HEK293 (cell line): Measurements from ENCODE around the gene ZBED1.

ENCODE experiments used
- CTCF ChIA-PET: fragments of 350-600 bp; formaldehyde crosslinking; extraction: SDS; loops from one replicate; lab custom pipeline; 2021; ENCODE audit warnings: antibody characterized with exemption; lab: Yijun Ruan, JAX
- POLR2A ChIA-PET: fragments of 300-600 bp; formaldehyde crosslinking; extraction: SDS; loops from one replicate; lab custom pipeline; 2020; ENCODE audit warnings: antibody characterized with exemption, inconsistent platforms; lab: Yijun Ruan, JAX
- H3K27ac ChIP-seq: fragments of 200-500 bp; sonication (Bioruptor generic); 2 replicates; pipeline ENCODE4 v1.5.1; 2014; ENCODE audit warnings: low read depth, low read length, control low read depth, inconsistent platforms; ENCODE audit errors: extremely low read depth
- H3K36me3 ChIP-seq, 2 experiments: fragments of 200-500 bp in 1 of 2; sonication (Bioruptor generic) in 1 of 2; 1 replicate in 1 of 2; 2 replicates in 1 of 2; pipeline ENCODE4 v1.5.1; 2014 to 2017; ENCODE audit warnings: inconsistent platforms in 2 of 2, low read length in 2 of 2; ENCODE audit not compliant: control insufficient read depth in 2 of 2, insufficient read depth in 1 of 2
- H3K4me1 ChIP-seq: fragments of 200-500 bp; sonication (Bioruptor generic); 2 replicates; pipeline ENCODE4 v1.5.1; 2014; ENCODE audit warnings: mild to moderate bottlenecking, low read length, inconsistent platforms; ENCODE audit not compliant: control insufficient read depth, insufficient read depth
- H3K4me3 ChIP-seq: 2 replicates; pipeline ENCODE4 v1.5.1; 2011; ENCODE audit warnings: low read depth, mild to moderate bottlenecking, control low read depth, low read length, moderate library complexity
- H3K9me3 ChIP-seq: fragments of 200-500 bp; sonication (Bioruptor generic); 2 replicates; pipeline ENCODE4 v1.5.1; 2014; ENCODE audit warnings: low read depth, low read length, inconsistent platforms; ENCODE audit not compliant: control insufficient read depth, insufficient read depth
- GLIS2 ChIP-seq: fragments of 450-650 bp; formaldehyde crosslinking; IDR thresholded peaks from 2 replicates; pipeline ENCODE4 v1.5.1; 2016; ENCODE audit warnings: missing biosample characterization, missing genetic modification characterization
- KLF16 ChIP-seq: fragments of 450-650 bp; formaldehyde crosslinking; IDR thresholded peaks from 2 replicates; pipeline ENCODE4 v1.5.1; 2017; ENCODE audit warnings: missing biosample characterization, missing genetic modification characterization
- SP2 ChIP-seq: fragments of 450-650 bp; formaldehyde crosslinking; IDR thresholded peaks from 2 replicates; pipeline ENCODE4 v1.5.1; 2016; ENCODE audit warnings: missing biosample characterization, missing genetic modification characterization
- YY1 ChIP-seq: fragments of 450-650 bp; formaldehyde crosslinking; IDR thresholded peaks from 2 replicates; pipeline ENCODE4 v1.5.1; 2018; ENCODE audit warnings: missing biosample characterization, missing genetic modification characterization
- YY2 ChIP-seq: fragments of 450-650 bp; formaldehyde crosslinking; IDR thresholded peaks from 2 replicates; pipeline ENCODE4 v1.5.1; 2016; ENCODE audit warnings: missing biosample characterization, missing genetic modification characterization
- ZIC2 ChIP-seq: fragments of 450-650 bp; formaldehyde crosslinking; IDR thresholded peaks from 2 replicates; pipeline ENCODE4 v1.5.1; 2016; ENCODE audit warnings: missing biosample characterization, missing genetic modification characterization
- ZNF169 ChIP-seq: fragments of 450-650 bp; formaldehyde crosslinking; IDR thresholded peaks from 2 replicates; pipeline ENCODE4 v1.5.1; 2016; ENCODE audit warnings: missing biosample characterization, missing genetic modification characterization
- ZNF19 ChIP-seq: fragments of 450-650 bp; formaldehyde crosslinking; IDR thresholded peaks from 2 replicates; pipeline ENCODE4; 2016; ENCODE audit warnings: missing biosample characterization, missing genetic modification characterization, low read depth
- ZNF202 ChIP-seq: fragments of 450-650 bp; formaldehyde crosslinking; IDR thresholded peaks from 2 replicates; pipeline ENCODE4 v1.5.1; 2016; ENCODE audit warnings: missing biosample characterization, missing genetic modification characterization, borderline replicate concordance
- ZNF211 ChIP-seq: fragments of 450-650 bp; formaldehyde crosslinking; IDR thresholded peaks from 2 replicates; pipeline ENCODE4 v1.5.1; 2016; ENCODE audit warnings: low read depth, missing biosample characterization, missing genetic modification characterization
- ZNF223 ChIP-seq: fragments of 450-650 bp; formaldehyde crosslinking; IDR thresholded peaks from 2 replicates; pipeline ENCODE4 v1.5.1; 2016; ENCODE audit warnings: missing biosample characterization, missing genetic modification characterization
- ZNF311 ChIP-seq: fragments of 450-650 bp; formaldehyde crosslinking; IDR thresholded peaks from 2 replicates; pipeline ENCODE4 v1.5.1; 2017; ENCODE audit warnings: missing biosample characterization, missing genetic modification characterization, borderline replicate concordance
- ZNF350 ChIP-seq: fragments of 450-650 bp; formaldehyde crosslinking; IDR thresholded peaks from 2 replicates; pipeline ENCODE4 v1.5.0; 2017; ENCODE audit warnings: missing biosample characterization, mild to moderate bottlenecking, missing genetic modification characterization
- ZNF473 ChIP-seq: fragments of 450-650 bp; formaldehyde crosslinking; IDR thresholded peaks from 2 replicates; pipeline ENCODE4 v1.5.1; 2017; ENCODE audit warnings: missing biosample characterization, missing genetic modification characterization
- ZNF530 ChIP-seq: fragments of 450-650 bp; formaldehyde crosslinking; IDR thresholded peaks from 2 replicates; pipeline ENCODE4 v1.5.1; 2016; ENCODE audit warnings: low read depth, missing biosample characterization, missing genetic modification characterization
- ZNF660 ChIP-seq: fragments of 450-650 bp; IDR thresholded peaks from 2 replicates; pipeline ENCODE4 v1.5.1; 2018; ENCODE audit warnings: missing biosample characterization, mild to moderate bottlenecking, missing genetic modification characterization
- ZNF707 ChIP-seq: fragments of 450-650 bp; formaldehyde crosslinking; IDR thresholded peaks from 2 replicates; pipeline ENCODE4 v1.5.1; 2016; ENCODE audit warnings: missing biosample characterization, missing genetic modification characterization
- ZNF777 ChIP-seq: fragments of 450-650 bp; formaldehyde crosslinking; IDR thresholded peaks from 2 replicates; pipeline ENCODE4 v1.5.1; 2017; ENCODE audit warnings: missing biosample characterization, missing genetic modification characterization, borderline replicate concordance
- TF ChIP-seq, protein P1 (sequence below): fragments of 450-650 bp; formaldehyde crosslinking; IDR thresholded peaks from 2 replicates; pipeline ENCODE4 v1.5.1; 2017; ENCODE audit warnings: missing biosample characterization, missing genetic modification characterization
- TF ChIP-seq, protein P2 (sequence below): fragments of 450-650 bp; formaldehyde crosslinking; IDR thresholded peaks from 2 replicates; pipeline ENCODE4 v1.5.1; 2016; ENCODE audit warnings: missing biosample characterization, missing genetic modification characterization, borderline replicate concordance
- TF ChIP-seq, protein P3 (sequence below): fragments of 450-650 bp; formaldehyde crosslinking; IDR thresholded peaks from 2 replicates; pipeline ENCODE4 v1.5.1; 2016; ENCODE audit warnings: missing biosample characterization, missing genetic modification characterization
- TF ChIP-seq, protein P4 (sequence below): fragments of 450-650 bp; formaldehyde crosslinking; IDR thresholded peaks from 2 replicates; pipeline ENCODE4 v1.5.1; 2016; ENCODE audit warnings: missing biosample characterization, missing genetic modification characterization
- TF ChIP-seq, protein P5 (sequence below): fragments of 450-650 bp; formaldehyde crosslinking; IDR thresholded peaks from 2 replicates; pipeline ENCODE4 v1.5.1; 2017; ENCODE audit warnings: missing biosample characterization, missing genetic modification characterization

Gene ZBED1

DNA sequence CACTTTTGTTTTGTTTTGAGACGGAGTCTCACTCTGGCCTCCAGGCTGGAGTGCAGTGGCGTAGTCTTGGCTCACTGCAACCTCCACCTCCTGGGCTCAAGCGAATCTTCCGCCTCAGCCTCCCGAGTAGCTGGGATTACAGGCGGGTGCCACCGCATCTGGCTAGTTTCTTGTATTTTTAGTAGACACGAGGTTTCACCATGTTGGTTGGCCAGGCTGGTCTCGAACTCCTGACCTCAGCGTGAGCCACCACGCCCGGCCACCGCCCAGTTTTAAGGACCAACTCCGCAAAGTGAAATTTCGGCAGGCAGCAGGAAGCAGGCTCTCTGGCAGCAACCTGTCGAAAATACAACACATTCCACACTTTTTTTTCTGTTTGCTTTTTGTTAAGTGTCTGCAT, 13.4 kb downstream of the ZBED1 start (continued):
- TF ChIP-seq, protein P1, sequence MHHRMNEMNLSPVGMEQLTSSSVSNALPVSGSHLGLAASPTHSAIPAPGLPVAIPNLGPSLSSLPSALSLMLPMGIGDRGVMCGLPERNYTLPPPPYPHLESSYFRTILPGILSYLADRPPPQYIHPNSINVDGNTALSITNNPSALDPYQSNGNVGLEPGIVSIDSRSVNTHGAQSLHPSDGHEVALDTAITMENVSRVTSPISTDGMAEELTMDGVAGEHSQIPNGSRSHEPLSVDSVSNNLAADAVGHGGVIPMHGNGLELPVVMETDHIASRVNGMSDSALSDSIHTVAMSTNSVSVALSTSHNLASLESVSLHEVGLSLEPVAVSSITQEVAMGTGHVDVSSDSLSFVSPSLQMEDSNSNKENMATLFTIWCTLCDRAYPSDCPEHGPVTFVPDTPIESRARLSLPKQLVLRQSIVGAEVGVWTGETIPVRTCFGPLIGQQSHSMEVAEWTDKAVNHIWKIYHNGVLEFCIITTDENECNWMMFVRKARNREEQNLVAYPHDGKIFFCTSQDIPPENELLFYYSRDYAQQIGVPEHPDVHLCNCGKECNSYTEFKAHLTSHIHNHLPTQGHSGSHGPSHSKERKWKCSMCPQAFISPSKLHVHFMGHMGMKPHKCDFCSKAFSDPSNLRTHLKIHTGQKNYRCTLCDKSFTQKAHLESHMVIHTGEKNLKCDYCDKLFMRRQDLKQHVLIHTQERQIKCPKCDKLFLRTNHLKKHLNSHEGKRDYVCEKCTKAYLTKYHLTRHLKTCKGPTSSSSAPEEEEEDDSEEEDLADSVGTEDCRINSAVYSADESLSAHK = no peak
- TF ChIP-seq YY2 (tag by site-specific recombination) (no peak), ZNF660 (no peak), ZNF211 (tag by site-specific recombination) (no peak), ZNF530 (no peak), SP2 (tag by site-specific recombination) (no peak), YY1 (tag by site-specific recombination) (no peak), ZNF707 (no peak)
- TF ChIP-seq, protein P2, sequence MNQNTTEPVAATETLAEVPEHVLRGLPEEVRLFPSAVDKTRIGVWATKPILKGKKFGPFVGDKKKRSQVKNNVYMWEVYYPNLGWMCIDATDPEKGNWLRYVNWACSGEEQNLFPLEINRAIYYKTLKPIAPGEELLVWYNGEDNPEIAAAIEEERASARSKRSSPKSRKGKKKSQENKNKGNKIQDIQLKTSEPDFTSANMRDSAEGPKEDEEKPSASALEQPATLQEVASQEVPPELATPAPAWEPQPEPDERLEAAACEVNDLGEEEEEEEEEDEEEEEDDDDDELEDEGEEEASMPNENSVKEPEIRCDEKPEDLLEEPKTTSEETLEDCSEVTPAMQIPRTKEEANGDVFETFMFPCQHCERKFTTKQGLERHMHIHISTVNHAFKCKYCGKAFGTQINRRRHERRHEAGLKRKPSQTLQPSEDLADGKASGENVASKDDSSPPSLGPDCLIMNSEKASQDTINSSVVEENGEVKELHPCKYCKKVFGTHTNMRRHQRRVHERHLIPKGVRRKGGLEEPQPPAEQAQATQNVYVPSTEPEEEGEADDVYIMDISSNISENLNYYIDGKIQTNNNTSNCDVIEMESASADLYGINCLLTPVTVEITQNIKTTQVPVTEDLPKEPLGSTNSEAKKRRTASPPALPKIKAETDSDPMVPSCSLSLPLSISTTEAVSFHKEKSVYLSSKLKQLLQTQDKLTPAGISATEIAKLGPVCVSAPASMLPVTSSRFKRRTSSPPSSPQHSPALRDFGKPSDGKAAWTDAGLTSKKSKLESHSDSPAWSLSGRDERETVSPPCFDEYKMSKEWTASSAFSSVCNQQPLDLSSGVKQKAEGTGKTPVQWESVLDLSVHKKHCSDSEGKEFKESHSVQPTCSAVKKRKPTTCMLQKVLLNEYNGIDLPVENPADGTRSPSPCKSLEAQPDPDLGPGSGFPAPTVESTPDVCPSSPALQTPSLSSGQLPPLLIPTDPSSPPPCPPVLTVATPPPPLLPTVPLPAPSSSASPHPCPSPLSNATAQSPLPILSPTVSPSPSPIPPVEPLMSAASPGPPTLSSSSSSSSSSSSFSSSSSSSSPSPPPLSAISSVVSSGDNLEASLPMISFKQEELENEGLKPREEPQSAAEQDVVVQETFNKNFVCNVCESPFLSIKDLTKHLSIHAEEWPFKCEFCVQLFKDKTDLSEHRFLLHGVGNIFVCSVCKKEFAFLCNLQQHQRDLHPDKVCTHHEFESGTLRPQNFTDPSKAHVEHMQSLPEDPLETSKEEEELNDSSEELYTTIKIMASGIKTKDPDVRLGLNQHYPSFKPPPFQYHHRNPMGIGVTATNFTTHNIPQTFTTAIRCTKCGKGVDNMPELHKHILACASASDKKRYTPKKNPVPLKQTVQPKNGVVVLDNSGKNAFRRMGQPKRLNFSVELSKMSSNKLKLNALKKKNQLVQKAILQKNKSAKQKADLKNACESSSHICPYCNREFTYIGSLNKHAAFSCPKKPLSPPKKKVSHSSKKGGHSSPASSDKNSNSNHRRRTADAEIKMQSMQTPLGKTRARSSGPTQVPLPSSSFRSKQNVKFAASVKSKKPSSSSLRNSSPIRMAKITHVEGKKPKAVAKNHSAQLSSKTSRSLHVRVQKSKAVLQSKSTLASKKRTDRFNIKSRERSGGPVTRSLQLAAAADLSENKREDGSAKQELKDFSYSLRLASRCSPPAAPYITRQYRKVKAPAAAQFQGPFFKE = no peak
- TF ChIP-seq, protein P3, sequence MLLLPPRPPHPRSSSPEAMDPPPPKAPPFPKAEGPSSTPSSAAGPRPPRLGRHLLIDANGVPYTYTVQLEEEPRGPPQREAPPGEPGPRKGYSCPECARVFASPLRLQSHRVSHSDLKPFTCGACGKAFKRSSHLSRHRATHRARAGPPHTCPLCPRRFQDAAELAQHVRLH (tag by site-specific recombination) = no peak
- TF ChIP-seq, protein P4, sequence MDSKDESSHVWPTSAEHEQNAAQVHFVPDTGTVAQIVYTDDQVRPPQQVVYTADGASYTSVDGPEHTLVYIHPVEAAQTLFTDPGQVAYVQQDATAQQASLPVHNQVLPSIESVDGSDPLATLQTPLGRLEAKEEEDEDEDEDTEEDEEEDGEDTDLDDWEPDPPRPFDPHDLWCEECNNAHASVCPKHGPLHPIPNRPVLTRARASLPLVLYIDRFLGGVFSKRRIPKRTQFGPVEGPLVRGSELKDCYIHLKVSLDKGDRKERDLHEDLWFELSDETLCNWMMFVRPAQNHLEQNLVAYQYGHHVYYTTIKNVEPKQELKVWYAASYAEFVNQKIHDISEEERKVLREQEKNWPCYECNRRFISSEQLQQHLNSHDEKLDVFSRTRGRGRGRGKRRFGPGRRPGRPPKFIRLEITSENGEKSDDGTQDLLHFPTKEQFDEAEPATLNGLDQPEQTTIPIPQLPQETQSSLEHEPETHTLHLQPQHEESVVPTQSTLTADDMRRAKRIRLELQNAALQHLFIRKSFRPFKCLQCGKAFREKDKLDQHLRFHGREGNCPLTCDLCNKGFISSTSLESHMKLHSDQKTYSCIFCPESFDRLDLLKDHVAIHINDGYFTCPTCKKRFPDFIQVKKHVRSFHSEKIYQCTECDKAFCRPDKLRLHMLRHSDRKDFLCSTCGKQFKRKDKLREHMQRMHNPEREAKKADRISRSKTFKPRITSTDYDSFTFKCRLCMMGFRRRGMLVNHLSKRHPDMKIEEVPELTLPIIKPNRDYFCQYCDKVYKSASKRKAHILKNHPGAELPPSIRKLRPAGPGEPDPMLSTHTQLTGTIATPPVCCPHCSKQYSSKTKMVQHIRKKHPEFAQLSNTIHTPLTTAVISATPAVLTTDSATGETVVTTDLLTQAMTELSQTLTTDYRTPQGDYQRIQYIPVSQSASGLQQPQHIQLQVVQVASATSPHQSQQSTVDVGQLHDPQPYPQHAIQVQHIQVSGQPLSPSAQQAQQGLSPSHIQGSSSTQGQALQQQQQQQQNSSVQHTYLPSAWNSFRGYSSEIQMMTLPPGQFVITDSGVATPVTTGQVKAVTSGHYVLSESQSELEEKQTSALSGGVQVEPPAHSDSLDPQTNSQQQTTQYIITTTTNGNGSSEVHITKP (tag by site-specific recombination) = no peak

DNA sequence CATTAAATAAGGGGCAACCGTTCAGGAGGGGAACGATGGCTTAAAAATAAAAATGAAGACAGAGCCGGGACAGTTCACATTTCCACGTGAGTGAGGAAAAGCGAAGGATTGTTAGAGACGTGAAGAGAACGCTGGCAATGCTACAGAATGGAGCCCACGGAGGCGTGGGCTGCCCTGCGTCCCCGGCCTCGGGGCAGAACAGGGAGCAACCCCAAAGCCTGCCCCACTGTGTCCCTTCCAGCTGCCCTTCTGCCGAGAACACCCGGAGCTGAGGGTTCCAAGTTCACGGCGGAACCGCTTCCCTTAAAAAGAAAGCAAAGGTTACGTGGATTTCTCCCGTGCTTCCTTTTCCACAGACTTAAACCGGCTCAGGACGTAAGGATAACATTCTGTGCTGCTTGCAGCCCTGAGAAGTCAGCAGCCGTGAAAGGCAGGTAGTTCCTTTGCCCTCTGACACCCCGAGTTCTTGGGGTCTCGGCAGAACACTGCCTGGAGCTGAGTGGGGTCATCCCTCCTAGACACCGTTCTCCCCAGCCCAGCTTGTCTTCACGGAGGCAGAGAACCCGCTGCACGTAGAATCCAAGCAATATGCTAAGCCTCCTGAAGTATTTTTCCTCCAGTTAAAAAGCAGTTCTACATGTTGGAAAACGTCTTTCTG, 14.2 kb downstream of the ZBED1 start:
- Histone ChIP-seq H3K27ac (no peak overlapping the region), H3K4me1 (no peaks in the 10 kb centered on the region), H3K4me3 (no peak overlapping the region), H3K36me3 (peaks cover 27 to 51% of the 10 kb centered on the region in 2 experiments), H3K9me3 (no peaks in the 10 kb centered on the region)
- ChIA-PET CTCF (no interaction called here), POLR2A (no interaction called here)
- TF ChIP-seq ZNF223 (tag by site-specific recombination) = no peak
- no peak for TF ChIP-seq ZNF169 (tag by site-specific recombination)
- no peak for TF ChIP-seq ZNF350 (tag by site-specific recombination)
- no peak for TF ChIP-seq ZNF19 (tag by site-specific recombination)
- no peak for TF ChIP-seq ZNF202 (tag by site-specific recombination)
- TF ChIP-seq GLIS2 (tag by site-specific recombination) = no peak
- no peak for TF ChIP-seq ZNF777
- TF ChIP-seq ZNF311 (tag by site-specific recombination) = no peak
- TF ChIP-seq ZIC2 = no peak
- TF ChIP-seq KLF16 (tag by site-specific recombination) = no peak
- TF ChIP-seq ZNF473 (tag by site-specific recombination) = no peak
- TF ChIP-seq, protein P5, sequence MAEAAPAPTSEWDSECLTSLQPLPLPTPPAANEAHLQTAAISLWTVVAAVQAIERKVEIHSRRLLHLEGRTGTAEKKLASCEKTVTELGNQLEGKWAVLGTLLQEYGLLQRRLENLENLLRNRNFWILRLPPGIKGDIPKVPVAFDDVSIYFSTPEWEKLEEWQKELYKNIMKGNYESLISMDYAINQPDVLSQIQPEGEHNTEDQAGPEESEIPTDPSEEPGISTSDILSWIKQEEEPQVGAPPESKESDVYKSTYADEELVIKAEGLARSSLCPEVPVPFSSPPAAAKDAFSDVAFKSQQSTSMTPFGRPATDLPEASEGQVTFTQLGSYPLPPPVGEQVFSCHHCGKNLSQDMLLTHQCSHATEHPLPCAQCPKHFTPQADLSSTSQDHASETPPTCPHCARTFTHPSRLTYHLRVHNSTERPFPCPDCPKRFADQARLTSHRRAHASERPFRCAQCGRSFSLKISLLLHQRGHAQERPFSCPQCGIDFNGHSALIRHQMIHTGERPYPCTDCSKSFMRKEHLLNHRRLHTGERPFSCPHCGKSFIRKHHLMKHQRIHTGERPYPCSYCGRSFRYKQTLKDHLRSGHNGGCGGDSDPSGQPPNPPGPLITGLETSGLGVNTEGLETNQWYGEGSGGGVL (tag by site-specific recombination) = no peak
